ENCODE measurements around the gene MINPP1. TPM values are rescaled to one million over a fixed set of nuclear protein-coding genes. Genes with fewer than 3 reads are reported as not detected.

Gene MINPP1
- total and polyA plus RNA-seq, 2 of the 4 experiments (the other 2 are of a cell fraction): 11.7 to 14.4 TPM

DNA sequence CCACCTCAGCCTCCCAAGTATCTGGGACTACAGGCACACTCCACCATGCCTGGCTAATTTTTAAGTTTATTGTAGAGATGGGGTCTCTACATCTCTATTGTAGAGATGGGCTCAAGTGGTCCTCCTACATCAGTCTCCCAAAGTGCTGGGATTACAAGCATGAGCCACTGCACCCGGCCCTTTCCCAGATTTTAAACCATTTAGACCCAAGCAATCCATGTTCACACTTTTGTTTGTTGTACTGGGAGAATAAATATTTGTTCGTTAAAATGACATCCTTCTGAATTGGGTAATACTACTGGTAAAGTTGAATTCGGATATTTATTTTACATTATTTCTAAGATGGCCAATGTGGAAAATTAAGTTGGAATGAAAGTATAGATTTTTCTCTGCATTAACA lies 52.7 kb downstream of the MINPP1 start:
- Histone ChIP-seq H3K4ac (ENCODE audit: low read depth, low read length) (no peak overlapping the region), H3K23ac (ENCODE audit: low read depth, low read length) (no peak overlapping the region), H3K14ac (replicated peaks; ENCODE audit: low read depth, low read length) (no peak overlapping the region), H4K5ac (ENCODE audit: low read depth, low read length) (no peak overlapping the region), H3K36me3 (ENCODE audit: control insufficient read depth, insufficient read depth, low read length) (no peaks in the 10 kb centered on the region), H4K8ac (ENCODE audit: low read depth in 2 of 2, low read length in 2 of 2) (no peak overlapping the region), H3K27me3 (ENCODE audit: control insufficient read depth, insufficient read depth, low read length) (no peaks in the 10 kb centered on the region), H2BK15ac (ENCODE audit: low read depth, low read length) (no peak overlapping the region), H2BK120ac (ENCODE audit: low read depth, low read length) (no peak overlapping the region), H2AK5ac (ENCODE audit: low read depth, low read length) (no peak overlapping the region), H3K9me3 (ENCODE audit: control insufficient read depth, insufficient read depth, low read length) (peaks cover 2% of the 10 kb centered on the region; the same call in 1 of the 2 replicates), H4K91ac (ENCODE audit: insufficient read depth, low read depth, low read length) (no peak overlapping the region), H4K20me1 (ENCODE audit: insufficient read depth, low read length) (no peaks in the 10 kb centered on the region), H3K9ac (ENCODE audit: low read depth, low read length) (no peak overlapping the region), H3K4me1 (ENCODE audit: control insufficient read depth, insufficient read depth, low read length) (0 out of 2 replicates have a peak, but pooled peaks cover 2% of the 10 kb centered on the region), H2AFZ (replicated peaks; ENCODE audit: low read length, poor library complexity) (no peak overlapping the region), H3K79me1 (ENCODE audit: low read depth in 1 of 2, low read length in 2 of 2) (no peaks in the 10 kb centered on the region), H3K27ac (ENCODE audit: insufficient read depth, low read length) (no peak overlapping the region), H3K56ac (ENCODE audit: extremely low read depth, insufficient read depth, low read length) (no peak overlapping the region), H2BK5ac (ENCODE audit: low read depth, low read length, poor library complexity, severe bottlenecking) (no peak overlapping the region), H3K9me1 (ENCODE audit: insufficient read depth, low read length) (no peaks in the 10 kb centered on the region), H3K18ac (ENCODE audit: low read depth, low read length) (no peak overlapping the region), H3K4me3 (ENCODE audit: insufficient read depth, low read depth, low read length) (no peak overlapping the region), H2AK9ac (replicated peaks; ENCODE audit: low read depth, low read length, poor library complexity) (no peak overlapping the region), H2BK20ac (ENCODE audit: low read depth, low read length) (no peak overlapping the region), H3K4me2 (ENCODE audit: low read depth, low read length) (no peak overlapping the region)
- WGBS, 2 experiments (ENCODE audit: extremely low coverage in 2 of 2, insufficient read length in 1 of 2): no CpG with 5 or more reads among the region's 3 CpGs
- intact Hi-C loops (cut with micrococcal nuclease) (no loop called here), in situ Hi-C loops (cut with MboI; ENCODE audit: low sequenced_read_pairs) (no loop called here), dilution Hi-C loops (cut with HindIII; ENCODE audit: low sequenced_read_pairs, unreplicated experiment) (no loop called here)
- no peak for DNase-seq
- ATAC-seq (ENCODE audit: low read depth): no peak
- BruUV-seq (replicated peaks): no TSS peak
- ChIA-PET POLR2A (ENCODE audit: unreplicated experiment) (no interaction called here), CTCF (interaction anchor here (0.6 kb wide), 1 partner anchor 22 kb away, joined by 4 read pairs; no protein-coding TSS in a partner anchor)
- no peak for TF ChIP-seq RFX5 (IDR thresholded peaks at IDR 0.05; ENCODE audit: low read depth, low read length)
- no peak for TF ChIP-seq CHD1 (IDR thresholded peaks at IDR 0.05; ENCODE audit: low read depth, low read length)
- no peak for TF ChIP-seq POLR2A (IDR thresholded peaks at IDR 0.05; ENCODE audit: low read depth, low read length)
- no peak for TF ChIP-seq MXI1 (IDR thresholded peaks at IDR 0.05; ENCODE audit: borderline replicate concordance, low read depth, low read length)
- no peak for TF ChIP-seq SMC3 (IDR thresholded peaks at IDR 0.05; ENCODE audit: low read depth, low read length)
- no peak for TF ChIP-seq NFE2L2 (IDR thresholded peaks at IDR 0.05; ENCODE audit: low read depth, low read length)
- no peak for TF ChIP-seq RCOR1 (IDR thresholded peaks at IDR 0.05; ENCODE audit: insufficient replicate concordance, low read length)
- TF ChIP-seq, protein P1, sequence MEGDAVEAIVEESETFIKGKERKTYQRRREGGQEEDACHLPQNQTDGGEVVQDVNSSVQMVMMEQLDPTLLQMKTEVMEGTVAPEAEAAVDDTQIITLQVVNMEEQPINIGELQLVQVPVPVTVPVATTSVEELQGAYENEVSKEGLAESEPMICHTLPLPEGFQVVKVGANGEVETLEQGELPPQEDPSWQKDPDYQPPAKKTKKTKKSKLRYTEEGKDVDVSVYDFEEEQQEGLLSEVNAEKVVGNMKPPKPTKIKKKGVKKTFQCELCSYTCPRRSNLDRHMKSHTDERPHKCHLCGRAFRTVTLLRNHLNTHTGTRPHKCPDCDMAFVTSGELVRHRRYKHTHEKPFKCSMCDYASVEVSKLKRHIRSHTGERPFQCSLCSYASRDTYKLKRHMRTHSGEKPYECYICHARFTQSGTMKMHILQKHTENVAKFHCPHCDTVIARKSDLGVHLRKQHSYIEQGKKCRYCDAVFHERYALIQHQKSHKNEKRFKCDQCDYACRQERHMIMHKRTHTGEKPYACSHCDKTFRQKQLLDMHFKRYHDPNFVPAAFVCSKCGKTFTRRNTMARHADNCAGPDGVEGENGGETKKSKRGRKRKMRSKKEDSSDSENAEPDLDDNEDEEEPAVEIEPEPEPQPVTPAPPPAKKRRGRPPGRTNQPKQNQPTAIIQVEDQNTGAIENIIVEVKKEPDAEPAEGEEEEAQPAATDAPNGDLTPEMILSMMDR (conservative IDR thresholded peaks at IDR 0.05; ENCODE audit: low read depth, low read length): no peak
- TF ChIP-seq, protein P2, sequence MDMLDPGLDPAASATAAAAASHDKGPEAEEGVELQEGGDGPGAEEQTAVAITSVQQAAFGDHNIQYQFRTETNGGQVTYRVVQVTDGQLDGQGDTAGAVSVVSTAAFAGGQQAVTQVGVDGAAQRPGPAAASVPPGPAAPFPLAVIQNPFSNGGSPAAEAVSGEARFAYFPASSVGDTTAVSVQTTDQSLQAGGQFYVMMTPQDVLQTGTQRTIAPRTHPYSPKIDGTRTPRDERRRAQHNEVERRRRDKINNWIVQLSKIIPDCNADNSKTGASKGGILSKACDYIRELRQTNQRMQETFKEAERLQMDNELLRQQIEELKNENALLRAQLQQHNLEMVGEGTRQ (IDR thresholded peaks at IDR 0.05; ENCODE audit: low read depth, low read length): no peak
- no peak for TF ChIP-seq MAFK (IDR thresholded peaks at IDR 0.05; ENCODE audit: low read depth, low read length)
